GM19328 (cell line): ENCODE data around the gene HEATR9.

Experiments
- ATAC-seq: cut with Tn5 transposase; IDR thresholded peaks from one replicate; pipeline ENCODE4 v1.9.1; 2021; ENCODE audit warnings: mild to moderate bottlenecking, moderate library complexity; ENCODE audit not compliant: unreplicated experiment

Gene HEATR9

GRCh38 chr17:35895636-35896587, 27.2 kb upstream of the HEATR9 start:
- no peak for ATAC-seq

- no peak for ATAC-seq
Measured at GRCh38 chr17:35894206-35894605, 25.5 kb upstream of the HEATR9 start.

GRCh38 chr17:35893751-35894150, 25.1 kb upstream of the HEATR9 start:
- no peak for ATAC-seq

- ATAC-seq = no peak
Measured at GRCh38 chr17:35892091-35893035, 23.7 kb upstream of the HEATR9 start.

- no peak for ATAC-seq
Measured at GRCh38 chr17:35891269-35891668, 22.6 kb upstream of the HEATR9 start.

GRCh38 chr17:35890774-35891155, 22.1 kb upstream of the HEATR9 start:
- ATAC-seq = no peak

GRCh38 chr17:35889818-35890773, 21.4 kb upstream of the HEATR9 start:
- no peak for ATAC-seq

- ATAC-seq = no peak
Measured at GRCh38 chr17:35889241-35889640, 20.6 kb upstream of the HEATR9 start.

- peak; percentile 89 for ATAC-seq
Measured at GRCh38 chr17:35879773-35880654, 11.3 kb upstream of the HEATR9 start, which contains the start of gene CCL5. CCL5 (minus strand) TSS chr17:35880360.

- ATAC-seq = no peak
Measured at GRCh38 chr17:35878361-35878760, 9.7 kb upstream of the HEATR9 start.

- no peak for ATAC-seq
Measured at GRCh38 chr17:35877345-35878029, 8.8 kb upstream of the HEATR9 start.

- ATAC-seq = no peak
Measured at GRCh38 chr17:35876534-35876933, 7.8 kb upstream of the HEATR9 start.

- ATAC-seq = no peak
Measured at GRCh38 chr17:35875800-35876139, 7.1 kb upstream of the HEATR9 start.

GRCh38 chr17:35875072-35875799, 6.5 kb upstream of the HEATR9 start:
- ATAC-seq = no peak

GRCh38 chr17:35872196-35872980, 3.7 kb upstream of the HEATR9 start:
- ATAC-seq = no peak

GRCh38 chr17:35870906-35871819, 2.5 kb upstream of the HEATR9 start:
- no peak for ATAC-seq
